Astrocyte of the cerebellum (primary cell): ENCODE measurements around the gene BLCAP.
"Not testable (repeated sequence)": the region's sequence is repeated elsewhere in the genome, so short reads cannot be mapped to it uniquely, and the experiment has no call there.

Source experiments
- DNase-seq: peaks from one replicate; pipeline ENCODE4 v3.0.0-alpha.2; 2011; ENCODE audit warnings: low read depth
- H3K4me3 ChIP-seq: 2 replicates; pipeline ENCODE4 v1.5.1; 2011; ENCODE audit warnings: mild to moderate bottlenecking, low read depth, low read length, moderate library complexity
- CTCF ChIP-seq: IDR thresholded peaks from 2 replicates; pipeline ENCODE4 v1.5.1; 2012; ENCODE audit warnings: low read length, low read depth, moderate library complexity, mild to moderate bottlenecking; ENCODE audit errors: missing control alignments
- in situ Hi-C: cut with HindIII; loops from 2 replicates; pipeline ENCODE4 v1.10.0; 2017; ENCODE audit warnings: low sequenced_read_pairs

The BLCAP gene

GRCh38 chr20:37544386-37544785 is 16.7 kb upstream of the BLCAP start:
- H3K4me3 ChIP-seq, result no peak overlapping the region
- DNase-seq, result no peak
- in situ Hi-C loops, result no loop called here
- no peak for TF ChIP-seq CTCF

- TF ChIP-seq CTCF, result peak; percentile 59
- in situ Hi-C loops, result no loop called here
- H3K4me3 ChIP-seq, result no peak overlapping the region
- DNase-seq, result no peak
These were observed 16.2 kb upstream of the BLCAP start for GRCh38 chr20:37543828-37544227.

- no peak for TF ChIP-seq CTCF
- no peak for DNase-seq
- no peak overlapping the region for H3K4me3 ChIP-seq
- in situ Hi-C loops, result no loop called here
These were observed 14.6 kb upstream of the BLCAP start for GRCh38 chr20:37542281-37542680.

- no peak for DNase-seq
- in situ Hi-C loops, result no loop called here
- TF ChIP-seq CTCF, result no peak
- no peak overlapping the region for H3K4me3 ChIP-seq
These were observed 13.7 kb upstream of the BLCAP start for GRCh38 chr20:37541326-37541725.

- H3K4me3 ChIP-seq, DNase-seq, in situ Hi-C loops: not testable (repeated sequence)
These were observed 13.2 kb upstream of the BLCAP start for GRCh38 chr20:37540838-37541237.

GRCh38 chr20:37540001-37540400 is 12.3 kb upstream of the BLCAP start:
- no peak for DNase-seq
- no peak for TF ChIP-seq CTCF
- in situ Hi-C loops, result no loop called here
- no peak overlapping the region for H3K4me3 ChIP-seq

- in situ Hi-C loops, result no loop called here
- DNase-seq, result no peak
- TF ChIP-seq CTCF, result no peak
- no peak overlapping the region for H3K4me3 ChIP-seq
These were observed 11.7 kb upstream of the BLCAP start for GRCh38 chr20:37539424-37539823.
